Retinal pigment epithelial cell (primary cell): ENCODE results near the gene VIT.

Experiments used
- DNase-seq: peaks from one replicate; pipeline ENCODE4 v3.0.0-alpha.2; 2010; ENCODE audit warnings: low read depth
- H3K4me3 ChIP-seq: 2 replicates; pipeline ENCODE4 v1.5.1; 2011; ENCODE audit warnings: mild to moderate bottlenecking, low read length, control low read depth, moderate library complexity
- TF ChIP-seq, protein P1 (sequence below): conservative IDR thresholded peaks from 2 replicates; pipeline ENCODE4 v1.5.1; 2011; ENCODE audit warnings: low read depth, low read length, control low read depth, inconsistent platforms

VIT gene

DNA sequence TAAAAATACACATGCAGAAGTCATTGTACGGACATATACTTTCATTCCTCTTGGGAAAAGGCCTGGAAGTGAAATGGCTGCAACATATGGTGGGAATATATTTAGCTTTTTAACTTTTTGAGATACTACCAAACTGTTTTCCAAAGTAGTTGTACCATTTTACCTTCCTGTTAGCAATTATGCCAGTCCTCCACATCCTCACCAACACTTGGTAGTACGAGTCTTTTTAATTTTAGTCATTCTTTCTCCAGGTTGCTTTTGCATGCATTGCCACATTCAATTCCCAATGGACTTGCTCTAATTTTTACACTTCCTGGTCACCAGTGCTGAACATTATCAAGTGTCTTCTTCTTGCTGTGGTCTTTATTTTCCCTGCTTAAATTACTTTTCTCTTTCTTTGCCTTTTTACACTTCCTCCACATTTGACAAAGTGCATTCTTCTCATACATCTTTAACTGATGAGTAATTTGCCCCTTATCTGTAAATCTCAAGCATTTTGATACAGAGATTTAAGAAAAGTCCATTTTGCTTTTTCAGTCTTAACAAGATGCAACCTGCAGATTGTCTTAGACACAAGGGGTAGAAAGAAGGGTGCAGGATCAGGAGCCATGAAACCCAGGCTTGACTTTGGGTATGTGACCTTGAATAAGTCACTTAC is 14.5 kb downstream of the VIT start:
- TF ChIP-seq, protein P1, sequence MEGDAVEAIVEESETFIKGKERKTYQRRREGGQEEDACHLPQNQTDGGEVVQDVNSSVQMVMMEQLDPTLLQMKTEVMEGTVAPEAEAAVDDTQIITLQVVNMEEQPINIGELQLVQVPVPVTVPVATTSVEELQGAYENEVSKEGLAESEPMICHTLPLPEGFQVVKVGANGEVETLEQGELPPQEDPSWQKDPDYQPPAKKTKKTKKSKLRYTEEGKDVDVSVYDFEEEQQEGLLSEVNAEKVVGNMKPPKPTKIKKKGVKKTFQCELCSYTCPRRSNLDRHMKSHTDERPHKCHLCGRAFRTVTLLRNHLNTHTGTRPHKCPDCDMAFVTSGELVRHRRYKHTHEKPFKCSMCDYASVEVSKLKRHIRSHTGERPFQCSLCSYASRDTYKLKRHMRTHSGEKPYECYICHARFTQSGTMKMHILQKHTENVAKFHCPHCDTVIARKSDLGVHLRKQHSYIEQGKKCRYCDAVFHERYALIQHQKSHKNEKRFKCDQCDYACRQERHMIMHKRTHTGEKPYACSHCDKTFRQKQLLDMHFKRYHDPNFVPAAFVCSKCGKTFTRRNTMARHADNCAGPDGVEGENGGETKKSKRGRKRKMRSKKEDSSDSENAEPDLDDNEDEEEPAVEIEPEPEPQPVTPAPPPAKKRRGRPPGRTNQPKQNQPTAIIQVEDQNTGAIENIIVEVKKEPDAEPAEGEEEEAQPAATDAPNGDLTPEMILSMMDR: no peak
- DNase-seq: no peak
- no peak overlapping the region for H3K4me3 ChIP-seq

DNA sequence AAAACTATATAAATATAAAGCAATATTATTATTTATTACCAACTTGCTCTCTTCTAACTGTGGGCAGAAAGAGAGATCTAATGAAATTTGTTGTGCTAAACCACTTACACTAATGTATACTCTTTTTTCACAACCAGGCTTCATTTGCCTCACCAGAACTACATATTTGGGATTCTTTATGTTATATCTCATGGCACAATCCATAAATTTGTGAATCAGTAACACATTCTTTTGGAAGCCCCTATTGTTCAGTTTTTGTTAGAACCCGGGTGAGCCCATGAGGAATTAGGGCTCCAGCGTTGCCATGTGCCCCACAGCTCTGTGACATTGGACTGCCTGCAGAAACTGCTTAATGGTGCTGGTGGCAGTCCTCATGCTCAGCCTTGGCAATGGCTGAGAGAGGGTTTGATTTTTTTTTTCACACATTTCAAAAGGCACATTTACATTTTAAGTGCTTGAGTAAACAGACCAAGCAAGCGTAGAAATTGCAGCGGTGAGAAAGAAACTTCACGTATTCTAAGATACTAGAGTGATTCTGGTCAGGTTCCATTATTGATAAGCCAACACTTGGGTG is 15.3 kb downstream of the VIT start:
- TF ChIP-seq, protein P1: no peak
- no peak overlapping the region for H3K4me3 ChIP-seq
- no peak for DNase-seq

DNA sequence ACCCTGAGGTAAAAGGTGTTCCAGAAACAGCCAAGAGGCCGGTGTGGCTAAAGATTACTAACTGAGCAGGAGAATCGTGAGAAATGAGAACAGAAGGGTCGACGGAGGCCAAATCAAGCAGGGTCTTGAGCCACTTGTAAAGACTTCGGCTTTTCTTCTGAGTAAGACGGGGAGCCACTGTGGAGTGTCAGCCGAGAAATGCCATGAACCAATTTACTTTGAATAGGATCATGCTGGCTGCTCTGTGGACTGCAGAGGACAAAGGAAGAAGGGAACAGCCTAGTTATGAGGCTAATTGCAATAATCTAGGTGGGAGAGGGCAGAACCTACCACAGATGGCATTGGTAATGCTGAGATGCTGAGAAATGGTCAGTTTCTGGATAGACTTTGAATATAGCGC is 16.8 kb downstream of the VIT start:
- H3K4me3 ChIP-seq: no peak overlapping the region
- no peak for DNase-seq
- TF ChIP-seq, protein P1: no peak

DNA sequence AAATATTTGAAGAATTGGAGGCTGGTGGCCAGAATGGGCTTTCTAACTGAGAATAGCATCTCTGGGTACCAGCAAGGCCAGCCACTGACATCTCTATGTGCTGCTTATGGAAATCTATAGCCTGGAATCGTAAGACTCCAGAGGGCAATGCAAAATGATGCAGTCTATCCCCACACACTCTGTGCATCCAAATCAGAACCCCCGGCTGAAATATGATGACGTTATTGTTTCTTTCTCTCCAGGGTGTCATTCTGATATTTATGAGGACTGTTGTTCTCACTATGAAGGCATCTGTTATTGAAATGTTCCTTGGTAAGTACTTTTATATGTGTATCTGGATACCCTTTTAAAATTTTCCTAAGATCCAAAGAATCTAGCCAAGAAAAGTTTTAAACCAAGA is 19.6 kb downstream of the VIT start:
- no peak for DNase-seq
- TF ChIP-seq, protein P1: no peak
- no peak overlapping the region for H3K4me3 ChIP-seq

DNA sequence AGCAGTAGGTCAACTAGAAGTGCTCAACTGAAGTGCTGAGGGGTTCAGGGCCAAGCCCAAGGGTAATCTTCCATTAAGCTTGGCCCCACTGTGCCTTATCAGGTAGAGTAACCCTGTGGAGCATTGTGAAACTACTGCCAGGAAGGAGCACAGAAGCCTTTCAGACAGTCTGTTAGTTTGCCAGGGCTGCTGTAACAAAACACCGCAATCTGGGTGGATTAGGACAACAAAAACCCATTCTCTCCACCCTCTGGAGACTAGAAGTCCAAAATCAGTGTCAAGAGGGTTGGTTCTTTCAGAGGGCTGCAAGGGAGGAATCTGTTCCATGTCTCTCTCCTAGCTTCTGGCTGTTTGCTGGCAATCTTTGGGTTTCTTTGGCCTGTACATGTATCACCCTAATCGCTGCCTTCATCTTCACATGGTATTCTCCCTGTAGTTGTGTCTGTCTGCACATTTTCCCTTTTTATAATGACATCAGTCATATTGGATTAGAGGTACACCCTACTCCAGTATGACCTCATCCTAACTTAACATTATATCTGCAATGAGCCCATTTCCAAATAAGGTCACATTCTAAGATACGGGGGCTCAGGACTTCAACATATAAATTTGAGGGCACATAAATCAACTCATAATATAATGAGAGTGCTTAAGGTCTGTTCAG is 21.2 kb downstream of the VIT start:
- DNase-seq: no peak
- TF ChIP-seq, protein P1: no peak
- H3K4me3 ChIP-seq: no peak overlapping the region

DNA sequence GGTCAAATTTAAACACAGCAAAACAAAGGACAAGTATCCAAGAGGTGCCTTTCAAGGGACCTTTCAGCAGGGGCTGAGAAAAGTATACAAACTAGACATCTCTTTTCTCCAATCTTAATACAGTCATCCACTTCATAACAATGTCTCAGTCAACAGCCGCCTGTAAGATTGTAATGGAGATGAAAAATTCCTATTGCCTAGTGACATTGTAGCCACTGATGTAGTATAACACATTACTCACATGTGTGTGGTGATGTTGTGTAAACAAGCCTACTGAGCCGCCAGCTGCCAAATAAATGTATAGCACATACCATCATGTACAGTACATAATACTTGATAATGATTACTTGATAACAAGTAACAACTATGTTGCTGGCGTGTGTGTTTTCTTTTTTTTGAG is 31.0 kb downstream of the VIT start:
- TF ChIP-seq, protein P1: no peak
- DNase-seq: no peak
- no peak overlapping the region for H3K4me3 ChIP-seq

DNA sequence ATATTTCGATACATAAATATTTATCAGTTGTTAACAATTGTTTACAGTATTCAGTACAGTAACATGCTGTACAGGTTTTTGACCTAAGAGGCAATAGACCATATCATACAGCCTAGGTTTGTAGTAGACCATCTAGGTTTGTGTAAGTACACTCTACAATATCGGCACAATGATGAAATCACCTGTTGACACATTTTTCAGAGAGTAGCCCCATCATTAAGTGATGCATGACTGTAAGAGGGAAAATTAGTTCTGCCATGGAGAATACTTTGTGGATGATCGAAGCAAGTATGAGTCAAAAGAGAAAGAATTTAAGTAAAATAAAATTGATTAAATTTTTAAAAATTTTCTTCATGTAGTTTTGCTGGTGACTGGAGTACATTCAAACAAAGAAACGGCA is 32.6 kb downstream of the VIT start:
- TF ChIP-seq, protein P1: no peak
- DNase-seq: no peak
- no peak overlapping the region for H3K4me3 ChIP-seq
